GM23338 (cell line): ENCODE results near the gene SUSD2. TPM values are rescaled to one million over a fixed set of nuclear protein-coding genes. Genes with fewer than 3 reads are reported as not detected.

ENCODE experiments used
- ATAC-seq: fragments of 200-7000 bp; cut with Tn5 transposase; 3 replicates; pipeline ENCODE4 v1.9.1; 2020
- DNase-seq: peaks from one replicate; pipeline ENCODE4 v3.0.0-alpha.2; 2015; ENCODE audit warnings: low spot score
- H2AFZ ChIP-seq: fragments of 200-600 bp; sonication (generic); 2 replicates; pipeline ENCODE4 v1.8.0; 2016; ENCODE audit warnings: antibody characterized with exemption, mild to moderate bottlenecking, moderate library complexity
- H3F3A ChIP-seq: fragments of 200-600 bp; sonication (generic); replicated peaks from 2 replicates; pipeline ENCODE4 v1.8.0; 2017; ENCODE audit warnings: antibody characterized with exemption, mixed run types, low read depth
- H3K27ac ChIP-seq: fragments of 200-600 bp; sonication (generic); 2 replicates; pipeline ENCODE4 v1.6.1; 2016; ENCODE audit warnings: low read depth
- H3K27me3 ChIP-seq: fragments of 200-600 bp; sonication (generic); 2 replicates; pipeline ENCODE4 v1.8.0; 2016; ENCODE audit warnings: mild to moderate bottlenecking, mixed run types, moderate library complexity; ENCODE audit not compliant: insufficient read depth
- H3K36me3 ChIP-seq: fragments of 200-600 bp; sonication (generic); 2 replicates; pipeline ENCODE4 v1.8.0; 2016; ENCODE audit warnings: mild to moderate bottlenecking; ENCODE audit not compliant: insufficient read depth
- H3K4me1 ChIP-seq: fragments of 200-600 bp; sonication (generic); 2 replicates; pipeline ENCODE4 v1.8.0; 2016; ENCODE audit warnings: mild to moderate bottlenecking, moderate library complexity; ENCODE audit not compliant: insufficient read depth
- H3K4me2 ChIP-seq: fragments of 200-600 bp; sonication (generic); 2 replicates; pipeline ENCODE4 v1.7.1; 2017; ENCODE audit warnings: mixed run types
- H3K4me3 ChIP-seq: fragments of 200-600 bp; sonication (generic); 2 replicates; pipeline ENCODE4 v1.6.1; 2016; ENCODE audit warnings: mixed run types
- H3K79me2 ChIP-seq: fragments of 200-600 bp; sonication (generic); replicated peaks from 2 replicates; pipeline ENCODE4 v1.8.0; 2017; ENCODE audit warnings: mild to moderate bottlenecking; ENCODE audit not compliant: insufficient read depth
- H3K9me2 ChIP-seq: fragments of 200-600 bp; sonication (generic); 2 replicates; pipeline ENCODE4 v1.8.0; 2017; ENCODE audit not compliant: insufficient read depth
- H4K20me1 ChIP-seq: fragments of 200-600 bp; sonication (generic); replicated peaks from 2 replicates; pipeline ENCODE4 v1.8.0; 2017; ENCODE audit warnings: mild to moderate bottlenecking; ENCODE audit not compliant: insufficient read depth
- H3K27ac Mint-ChIP-seq: 2 replicates; pipeline ENCODE4 v1.8.0; 2020; ENCODE audit warnings: inconsistent platforms, mild to moderate bottlenecking, moderate library complexity, mixed read lengths
- H3K27me3 Mint-ChIP-seq: 3 replicates; pipeline ENCODE4 v1.8.0; 2022; ENCODE audit warnings: low read depth, mild to moderate bottlenecking, moderate library complexity, mixed read lengths, inconsistent platforms; ENCODE audit not compliant: insufficient read depth, poor library complexity
- H3K36me3 Mint-ChIP-seq: 3 replicates; pipeline ENCODE4 v1.8.0; 2021; ENCODE audit warnings: low read depth, mild to moderate bottlenecking, inconsistent platforms, moderate library complexity, mixed read lengths
- H3K4me1 Mint-ChIP-seq: 3 replicates; pipeline ENCODE4 v1.8.0; 2020; ENCODE audit warnings: mild to moderate bottlenecking, inconsistent platforms, mixed read lengths
- H3K4me3 Mint-ChIP-seq: 3 replicates; pipeline ENCODE4 v1.8.0; 2021; ENCODE audit warnings: moderate library complexity, mild to moderate bottlenecking, inconsistent platforms, mixed read lengths
- H3K9me3 Mint-ChIP-seq: 3 replicates; pipeline ENCODE4 v1.8.0; 2020; ENCODE audit warnings: moderate library complexity, mild to moderate bottlenecking, inconsistent platforms, mixed read lengths
- CREB1 ChIP-seq: fragments of 250-450 bp; sonication (Bioruptor Pico); IDR thresholded peaks from 2 replicates; pipeline ENCODE4 v1.5.0; 2020; ENCODE audit warnings: low read depth, mild to moderate bottlenecking, moderate library complexity
- CTCF ChIP-seq, 2 experiments: fragments of 200-600 bp in 1 of 2; sonication (generic) in 1 of 2; conservative IDR thresholded peaks; 2 replicates each; pipeline versions ENCODE4 v1.5.1 to v1.6.1; 2016 to 2017; ENCODE audit warnings: antibody characterized with exemption in 2 of 2, low read depth in 2 of 2, mild to moderate bottlenecking in 2 of 2, moderate library complexity in 1 of 2
- EZH2 ChIP-seq: fragments of 200-600 bp; sonication (generic); IDR thresholded peaks from one replicate; pipeline ENCODE4 v1.8.0; 2017; ENCODE audit warnings: antibody characterized with exemption, mild to moderate bottlenecking, low read depth; ENCODE audit not compliant: unreplicated experiment
- EZH2phosphoT487 ChIP-seq: fragments of 200-600 bp; sonication (generic); IDR thresholded peaks from one replicate; pipeline ENCODE4 v1.8.1; 2018; ENCODE audit warnings: antibody characterized with exemption; ENCODE audit not compliant: unreplicated experiment
- JUNB ChIP-seq: IDR thresholded peaks from one replicate; pipeline ENCODE4 v1.6.1; 2016; ENCODE audit warnings: antibody characterized with exemption; ENCODE audit not compliant: unreplicated experiment
- NANOG ChIP-seq: IDR thresholded peaks from 2 replicates; pipeline ENCODE4 v1.6.1; 2016; ENCODE audit warnings: antibody characterized with exemption, borderline replicate concordance
- POLR2AphosphoS5 ChIP-seq: IDR thresholded peaks from 2 replicates; pipeline ENCODE4 v1.6.1; 2016; ENCODE audit warnings: antibody characterized with exemption, low read depth
- REST ChIP-seq: IDR thresholded peaks from one replicate; pipeline ENCODE4 v1.6.1; 2018; ENCODE audit warnings: antibody characterized with exemption; ENCODE audit not compliant: unreplicated experiment
- STAT1 ChIP-seq: IDR thresholded peaks from one replicate; pipeline ENCODE4 v1.6.1; 2016; ENCODE audit warnings: antibody characterized with exemption; ENCODE audit not compliant: unreplicated experiment
- ZNF114 ChIP-seq: fragments of 250-450 bp; sonication (Bioruptor Pico); IDR thresholded peaks from 2 replicates; pipeline ENCODE4 v1.5.0; 2020; ENCODE audit warnings: mild to moderate bottlenecking, moderate library complexity
- ZNF331 ChIP-seq: fragments of 250-450 bp; sonication (Bioruptor Pico); IDR thresholded peaks from 2 replicates; pipeline ENCODE4 v1.5.0; 2020; ENCODE audit warnings: low read depth, mild to moderate bottlenecking, moderate library complexity
- polyA plus RNA-seq: library from polyadenylated mRNA; unstranded; fragments of >200 nt; fragmentation: Nextera tagmentation; extraction: Ambion mirVana; gene quantifications from 2 replicates; pipeline ENCODE4 v1.2.1, GENCODE V29; 2016
- total RNA-seq: library from RNA; depleted of rRNA; stranded (reverse); fragments of >200 nt; shearing (Covaris generic); gene quantifications from 2 replicates; pipeline ENCODE4 v1.2.3, GENCODE V29; 2014
- TF ChIP-seq, protein P1 (sequence below): fragments of 250-450 bp; sonication (Bioruptor Pico); IDR thresholded peaks from 2 replicates; pipeline ENCODE4 v1.5.0; 2020; ENCODE audit warnings: mild to moderate bottlenecking, moderate library complexity
- TF ChIP-seq, protein P2 (sequence below): IDR thresholded peaks from 2 replicates; pipeline ENCODE4 v1.6.1; 2016; ENCODE audit warnings: antibody characterized with exemption

The SUSD2 gene
- total and polyA plus RNA-seq, 2 experiments from 2014 or later = 0.74 to 2.1 TPM

DNA sequence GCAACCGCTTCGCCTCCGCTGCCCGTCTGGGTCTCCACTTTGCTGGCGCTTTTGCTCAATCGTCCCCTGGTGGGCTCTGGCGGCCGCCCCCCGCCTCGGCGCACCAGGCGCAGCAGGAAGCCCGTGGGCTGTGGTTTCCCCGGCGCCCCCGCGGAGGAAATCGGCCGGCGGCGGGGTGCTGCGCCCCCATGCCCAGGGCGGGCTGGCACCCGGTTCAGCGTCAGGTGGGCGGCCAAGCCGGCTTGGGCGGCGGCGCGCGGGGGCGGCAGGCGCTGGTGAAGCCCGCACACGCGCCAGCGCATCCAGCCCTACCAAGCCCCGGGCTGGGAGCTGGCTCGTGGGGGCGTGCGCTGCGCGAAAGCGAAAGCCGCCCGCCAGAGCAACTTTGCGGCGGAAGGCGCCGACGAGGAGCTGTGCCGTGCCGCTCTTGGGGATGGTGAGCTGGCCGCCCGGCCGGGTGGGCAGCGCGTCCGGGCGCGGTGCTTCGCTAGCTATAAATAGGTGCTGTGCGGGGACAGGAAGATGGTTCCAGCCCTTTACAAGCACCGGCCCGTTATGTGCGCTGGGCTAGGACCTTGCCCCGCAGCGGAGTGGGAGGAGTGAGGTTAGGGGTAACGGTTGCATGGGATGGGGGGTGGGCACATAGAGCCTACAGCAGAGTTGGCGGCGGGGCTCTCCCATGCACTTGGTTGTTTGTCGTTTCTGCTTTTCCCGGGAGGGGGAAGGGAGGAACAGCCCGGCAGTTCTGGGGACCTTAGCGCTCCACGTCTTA, 25.0 kb upstream of the SUSD2 start:
- H3K27ac Mint-ChIP-seq = no peak overlapping the region
- Histone ChIP-seq H3K9me2 (no peaks in the 10 kb centered on the region), H2AFZ (peak overlapping the region; percentile 89), H3K79me2 (no peaks in the 10 kb centered on the region), H3K4me3 (peak overlapping the region; percentile 80), H3K4me1 (peaks cover 18% of the 10 kb centered on the region), H4K20me1 (no peaks in the 10 kb centered on the region), H3K27ac (no peak overlapping the region), H3F3A (0 out of 2 replicates have a peak, but pooled peaks cover 2% of the 10 kb centered on the region), H3K36me3 (no peaks in the 10 kb centered on the region), H3K4me2 (peak overlapping the region; percentile 97), H3K27me3 (peaks cover 11% of the 10 kb centered on the region; the same call in 1 of the 2 replicates)
- no peak for TF ChIP-seq EZH2
- TF ChIP-seq POLR2AphosphoS5 = no peak
- no peak for TF ChIP-seq ZNF114 (CRISPR knock-in tag)
- TF ChIP-seq NANOG = no peak
- no peak for TF ChIP-seq CREB1
- TF ChIP-seq ZNF331 (CRISPR knock-in tag) = no peak
- TF ChIP-seq REST = no peak
- TF ChIP-seq STAT1 = no peak
- TF ChIP-seq, protein P1, sequence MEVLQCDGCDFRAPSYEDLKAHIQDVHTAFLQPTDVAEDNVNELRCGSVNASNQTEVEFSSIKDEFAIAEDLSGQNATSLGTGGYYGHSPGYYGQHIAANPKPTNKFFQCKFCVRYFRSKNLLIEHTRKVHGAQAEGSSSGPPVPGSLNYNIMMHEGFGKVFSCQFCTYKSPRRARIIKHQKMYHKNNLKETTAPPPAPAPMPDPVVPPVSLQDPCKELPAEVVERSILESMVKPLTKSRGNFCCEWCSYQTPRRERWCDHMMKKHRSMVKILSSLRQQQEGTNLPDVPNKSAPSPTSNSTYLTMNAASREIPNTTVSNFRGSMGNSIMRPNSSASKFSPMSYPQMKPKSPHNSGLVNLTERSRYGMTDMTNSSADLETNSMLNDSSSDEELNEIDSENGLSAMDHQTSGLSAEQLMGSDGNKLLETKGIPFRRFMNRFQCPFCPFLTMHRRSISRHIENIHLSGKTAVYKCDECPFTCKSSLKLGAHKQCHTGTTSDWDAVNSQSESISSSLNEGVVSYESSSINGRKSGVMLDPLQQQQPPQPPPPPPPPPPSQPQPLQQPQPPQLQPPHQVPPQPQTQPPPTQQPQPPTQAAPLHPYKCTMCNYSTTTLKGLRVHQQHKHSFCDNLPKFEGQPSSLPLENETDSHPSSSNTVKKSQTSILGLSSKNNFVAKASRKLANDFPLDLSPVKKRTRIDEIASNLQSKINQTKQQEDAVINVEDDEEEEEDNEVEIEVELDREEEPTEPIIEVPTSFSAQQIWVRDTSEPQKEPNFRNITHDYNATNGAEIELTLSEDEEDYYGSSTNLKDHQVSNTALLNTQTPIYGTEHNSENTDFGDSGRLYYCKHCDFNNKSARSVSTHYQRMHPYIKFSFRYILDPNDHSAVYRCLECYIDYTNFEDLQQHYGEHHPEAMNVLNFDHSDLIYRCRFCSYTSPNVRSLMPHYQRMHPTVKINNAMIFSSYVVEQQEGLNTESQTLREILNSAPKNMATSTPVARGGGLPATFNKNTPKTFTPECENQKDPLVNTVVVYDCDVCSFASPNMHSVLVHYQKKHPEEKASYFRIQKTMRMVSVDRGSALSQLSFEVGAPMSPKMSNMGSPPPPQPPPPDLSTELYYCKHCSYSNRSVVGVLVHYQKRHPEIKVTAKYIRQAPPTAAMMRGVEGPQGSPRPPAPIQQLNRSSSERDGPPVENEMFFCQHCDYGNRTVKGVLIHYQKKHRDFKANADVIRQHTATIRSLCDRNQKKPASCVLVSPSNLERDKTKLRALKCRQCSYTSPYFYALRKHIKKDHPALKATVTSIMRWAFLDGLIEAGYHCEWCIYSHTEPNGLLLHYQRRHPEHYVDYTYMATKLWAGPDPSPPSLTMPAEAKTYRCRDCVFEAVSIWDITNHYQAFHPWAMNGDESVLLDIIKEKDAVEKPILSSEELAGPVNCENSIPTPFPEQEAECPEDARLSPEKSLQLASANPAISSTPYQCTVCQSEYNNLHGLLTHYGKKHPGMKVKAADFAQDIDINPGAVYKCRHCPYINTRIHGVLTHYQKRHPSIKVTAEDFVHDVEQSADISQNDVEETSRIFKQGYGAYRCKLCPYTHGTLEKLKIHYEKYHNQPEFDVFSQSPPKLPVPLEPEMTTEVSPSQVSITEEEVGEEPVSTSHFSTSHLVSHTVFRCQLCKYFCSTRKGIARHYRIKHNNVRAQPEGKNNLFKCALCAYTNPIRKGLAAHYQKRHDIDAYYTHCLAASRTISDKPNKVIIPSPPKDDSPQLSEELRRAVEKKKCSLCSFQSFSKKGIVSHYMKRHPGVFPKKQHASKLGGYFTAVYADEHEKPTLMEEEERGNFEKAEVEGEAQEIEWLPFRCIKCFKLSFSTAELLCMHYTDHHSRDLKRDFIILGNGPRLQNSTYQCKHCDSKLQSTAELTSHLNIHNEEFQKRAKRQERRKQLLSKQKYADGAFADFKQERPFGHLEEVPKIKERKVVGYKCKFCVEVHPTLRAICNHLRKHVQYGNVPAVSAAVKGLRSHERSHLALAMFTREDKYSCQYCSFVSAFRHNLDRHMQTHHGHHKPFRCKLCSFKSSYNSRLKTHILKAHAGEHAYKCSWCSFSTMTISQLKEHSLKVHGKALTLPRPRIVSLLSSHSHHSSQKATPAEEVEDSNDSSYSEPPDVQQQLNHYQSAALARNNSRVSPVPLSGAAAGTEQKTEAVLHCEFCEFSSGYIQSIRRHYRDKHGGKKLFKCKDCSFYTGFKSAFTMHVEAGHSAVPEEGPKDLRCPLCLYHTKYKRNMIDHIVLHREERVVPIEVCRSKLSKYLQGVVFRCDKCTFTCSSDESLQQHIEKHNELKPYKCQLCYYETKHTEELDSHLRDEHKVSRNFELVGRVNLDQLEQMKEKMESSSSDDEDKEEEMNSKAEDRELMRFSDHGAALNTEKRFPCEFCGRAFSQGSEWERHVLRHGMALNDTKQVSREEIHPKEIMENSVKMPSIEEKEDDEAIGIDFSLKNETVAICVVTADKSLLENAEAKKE = no peak
- TF ChIP-seq CTCF (conservative IDR thresholded peaks at IDR 0.05; ENCODE audit: low read depth in 2 of 2) = no peak
- TF ChIP-seq, protein P2, sequence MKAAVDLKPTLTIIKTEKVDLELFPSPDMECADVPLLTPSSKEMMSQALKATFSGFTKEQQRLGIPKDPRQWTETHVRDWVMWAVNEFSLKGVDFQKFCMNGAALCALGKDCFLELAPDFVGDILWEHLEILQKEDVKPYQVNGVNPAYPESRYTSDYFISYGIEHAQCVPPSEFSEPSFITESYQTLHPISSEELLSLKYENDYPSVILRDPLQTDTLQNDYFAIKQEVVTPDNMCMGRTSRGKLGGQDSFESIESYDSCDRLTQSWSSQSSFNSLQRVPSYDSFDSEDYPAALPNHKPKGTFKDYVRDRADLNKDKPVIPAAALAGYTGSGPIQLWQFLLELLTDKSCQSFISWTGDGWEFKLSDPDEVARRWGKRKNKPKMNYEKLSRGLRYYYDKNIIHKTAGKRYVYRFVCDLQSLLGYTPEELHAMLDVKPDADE = no peak
- TF ChIP-seq EZH2phosphoT487 = no peak
- no peak for TF ChIP-seq JUNB
- peaks cover 13% of the 10 kb centered on the region for H3K27me3 Mint-ChIP-seq
- ATAC-seq (peak; percentile 33), DNase-seq (peak; percentile 59)
- H3K4me3 Mint-ChIP-seq = peak overlapping the region; percentile 75
- H3K9me3 Mint-ChIP-seq = no peaks in the 10 kb centered on the region
- peaks cover 28% of the 10 kb centered on the region for H3K4me1 Mint-ChIP-seq
- H3K36me3 Mint-ChIP-seq = no peaks in the 10 kb centered on the region; the same call in 1 of the 3 replicates
